H1 (cell line): ENCODE measurements around the gene ADGRL2. TPM values are rescaled to one million over a fixed set of nuclear protein-coding genes. Genes with fewer than 3 reads are reported as not detected.

ENCODE experiments used
- CTCF ChIP-seq, 3 experiments: IDR thresholded peaks; 1 replicate in 2 of 3; 2 replicates in 1 of 3; pipeline versions ENCODE4 v1.5.1 to v1.6.1; 2011; ENCODE audit warnings: low read length in 3 of 3, mild to moderate bottlenecking in 3 of 3, inconsistent platforms in 2 of 3, low read depth in 1 of 3, moderate library complexity in 1 of 3; ENCODE audit not compliant: insufficient read depth in 1 of 3; ENCODE audit errors: control extremely low read depth in 1 of 3
- KDM1A ChIP-seq: fragments of 200-600, 300-600 bp; sonication (generic); IDR thresholded peaks from 2 replicates; pipeline ENCODE4 v1.7.1; 2016; ENCODE audit warnings: mild to moderate bottlenecking, low read length, borderline replicate concordance
- KDM4A ChIP-seq: IDR thresholded peaks from one replicate; pipeline ENCODE4 v1.7.1; 2012; ENCODE audit warnings: low read depth, mild to moderate bottlenecking, moderate library complexity, low read length, inconsistent platforms; ENCODE audit not compliant: severe bottlenecking
- NRF1 ChIP-seq: IDR thresholded peaks from 2 replicates; pipeline ENCODE4 v1.6.1; 2011; ENCODE audit warnings: mild to moderate bottlenecking, low read depth, low read length, improper control_type of control experiment
- SP4 ChIP-seq: IDR thresholded peaks from 2 replicates; pipeline ENCODE4 v1.6.1; 2012; ENCODE audit warnings: low read length, inconsistent platforms
- polyA plus RNA-seq, 7 experiments: library from polyadenylated mRNA; depleted of rRNA in 3 of 7; stranded (reverse) in 5 of 7; unstranded in 2 of 7; fragments of >200 nt in 5 of 7; fragments of 200-250 nt in 2 of 7; gene quantifications; 1 replicate in 5 of 7; 2 replicates in 1 of 7; 4 replicates in 1 of 7; pipeline versions ENCODE4 v1.2.1 to v1.2.3, GENCODE V29; 2011 to 2013; ENCODE audit warnings: missing spikeins in 2 of 7, mixed read lengths in 2 of 7
- total RNA-seq: library from RNA; stranded (reverse); fragmentation: NEBNext Ultra II Directional; extraction: Animal tissue kit (Norgen Biotek cat#: 25700); gene quantifications from 2 replicates; pipeline ENCODE4 v1.2.1, GENCODE V29; 2021

Gene ADGRL2
- total and polyA plus RNA-seq, 2 of the 8 experiments (the other 6 are each of a cell fraction or from before 2014, with no cell fraction given) = 113 to 124 TPM

- TF ChIP-seq SP4 = no peak
- TF ChIP-seq CTCF (IDR thresholded peaks at IDR 0.05; ENCODE audit: control extremely low read depth in 1 of 3, insufficient read depth in 1 of 3, low read depth in 1 of 3, low read length in 3 of 3) = no peak
- TF ChIP-seq NRF1 = no peak
- no peak for TF ChIP-seq KDM4A
- TF ChIP-seq KDM1A = no peak
These were observed 150.0 kb downstream of the ADGRL2 start (continued) for GRCh38 chr1:81950591-81951244.
